IPS DF 6.9 (cell line): Measurements from ENCODE around the gene COL8A2.
A peak's percentile ranks its signal among the peaks of the same experiment; 100 is the strongest.

ENCODE experiments used
- DNase-seq: peaks from one replicate; pipeline ENCODE4 v3.0.0-alpha.2; 2013; ENCODE audit warnings: low read depth, low spot score
- H3K27ac ChIP-seq: one replicate; pipeline ENCODE4 v1.5.1; 2013; ENCODE audit warnings: low read length, control low read depth
- H3K27me3 ChIP-seq: 2 replicates; pipeline ENCODE4 v1.6.1; 2013; ENCODE audit warnings: mild to moderate bottlenecking, low read length; ENCODE audit not compliant: control insufficient read depth, insufficient read depth
- H3K36me3 ChIP-seq: 2 replicates; pipeline ENCODE4 v1.6.1; 2013; ENCODE audit warnings: low read length; ENCODE audit not compliant: control insufficient read depth, insufficient read depth
- H3K4me1 ChIP-seq: 2 replicates; pipeline ENCODE4 v1.6.1; 2013; ENCODE audit warnings: low read length; ENCODE audit not compliant: control insufficient read depth, insufficient read depth
- H3K4me3 ChIP-seq: 2 replicates; pipeline ENCODE4 v1.5.1; 2013; ENCODE audit warnings: mild to moderate bottlenecking, low read length
- H3K9me3 ChIP-seq: 2 replicates; pipeline ENCODE4 v1.6.1; 2013; ENCODE audit warnings: low read length, inconsistent platforms; ENCODE audit not compliant: control insufficient read depth, insufficient read depth
- WGBS: extraction: QIAGEN DNeasy Blood & Tissue Kit; methylation state at CpG from one replicate; pipeline ENCODE4 v1.1.7; 2013; ENCODE audit warnings: mixed read lengths, missing lambda C conversion rate; ENCODE audit not compliant: insufficient read length, insufficient coverage; 5-methylcytosine and 5-hydroxymethylcytosine counted together

The COL8A2 gene

GRCh38 chr1:36126005-36126716 is 1.1 kb upstream of the COL8A2 start:
- no peak overlapping the region for H3K4me3 ChIP-seq
- no peak for DNase-seq

DNA sequence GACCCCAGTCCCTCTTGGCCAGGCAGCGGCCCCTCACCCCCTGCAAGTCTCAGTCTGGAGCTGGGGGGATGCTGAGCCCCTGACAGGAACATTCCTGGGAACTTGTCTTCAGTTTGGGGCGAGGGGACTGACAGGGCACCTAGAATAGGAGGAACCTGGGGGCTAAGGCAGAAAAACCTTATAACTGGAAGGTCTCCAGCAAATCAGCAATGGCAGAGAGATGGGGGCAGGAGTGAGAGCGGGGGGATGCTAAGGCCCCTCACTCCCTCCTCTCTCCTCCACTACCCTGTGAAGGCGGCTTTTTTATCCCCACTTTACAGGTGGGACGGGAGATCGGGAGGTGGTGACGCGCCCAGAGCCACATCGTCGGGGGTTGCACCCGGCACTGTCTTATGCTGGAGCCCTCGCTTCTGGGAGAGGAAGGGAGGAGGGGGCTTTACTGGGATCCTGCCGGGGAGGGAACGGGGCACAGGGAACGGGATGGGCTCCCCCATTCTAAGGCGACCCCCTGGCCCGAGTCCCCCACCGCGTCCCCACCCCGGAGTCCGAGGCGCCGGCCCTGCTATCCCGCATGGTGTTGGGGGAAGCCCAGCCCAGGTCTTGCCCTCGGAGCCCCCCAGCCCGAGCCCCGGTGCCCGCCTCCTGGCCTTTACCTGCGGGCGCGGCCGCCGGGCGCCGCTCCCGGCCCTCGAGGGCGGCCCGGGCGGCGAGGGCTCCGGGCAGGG is 456 bp downstream of the COL8A2 start:
- Histone ChIP-seq H3K4me1 (no peaks in the 10 kb centered on the region), H3K9me3 (no peaks in the 10 kb centered on the region), H3K27ac (no peak overlapping the region), H3K36me3 (no peaks in the 10 kb centered on the region), H3K27me3 (peaks cover 17% of the 10 kb centered on the region), H3K4me3 (peak overlapping the region; percentile 45; the same call in 1 of the 2 replicates)
- DNase-seq, result no peak
- no CpG with 5 or more reads among the region's 42 CpGs for WGBS

More at GRCh38 chr1:36126005-36126716, 1.1 kb upstream of the COL8A2 start:
- no CpG with 5 or more reads among the region's 21 CpGs for WGBS
- Histone ChIP-seq H3K27ac (no peak overlapping the region), H3K36me3 (no peaks in the 10 kb centered on the region), H3K27me3 (peaks cover 17% of the 10 kb centered on the region), H3K9me3 (no peaks in the 10 kb centered on the region), H3K4me1 (no peaks in the 10 kb centered on the region)

GRCh38 chr1:36123356-36123755 is 1.7 kb downstream of the COL8A2 start:
- Histone ChIP-seq H3K36me3 (no peaks in the 10 kb centered on the region), H3K9me3 (no peaks in the 10 kb centered on the region), H3K27ac (no peak overlapping the region), H3K4me3 (no peak overlapping the region), H3K4me1 (no peaks in the 10 kb centered on the region), H3K27me3 (peaks cover 17% of the 10 kb centered on the region)
- WGBS, result no CpG with 5 or more reads among the region's 8 CpGs
- DNase-seq, result no peak

- H3K4me3 ChIP-seq, result no peak overlapping the region
- 100% methylated on average over 2 of the region's 12 CpGs for WGBS
- H3K9me3 ChIP-seq, result no peaks in the 10 kb centered on the region
- no peak for DNase-seq
- H3K4me1 ChIP-seq, result no peaks in the 10 kb centered on the region
- peaks cover 17% of the 10 kb centered on the region for H3K27me3 ChIP-seq
- no peak overlapping the region for H3K27ac ChIP-seq
- no peaks in the 10 kb centered on the region for H3K36me3 ChIP-seq
Observed at GRCh38 chr1:36122062-36123030, 2.7 kb downstream of the COL8A2 start.

GRCh38 chr1:36119456-36119855 is 5.6 kb downstream of the COL8A2 start:
- no CpG with 5 or more reads among the region's 9 CpGs for WGBS
- Histone ChIP-seq H3K27ac (no peak overlapping the region), H3K9me3 (no peaks in the 10 kb centered on the region), H3K36me3 (no peaks in the 10 kb centered on the region), H3K4me1 (no peaks in the 10 kb centered on the region; the same call in 1 of the 2 replicates), H3K27me3 (peaks cover 10% of the 10 kb centered on the region), H3K4me3 (no peak overlapping the region)
- no peak for DNase-seq

- no peaks in the 10 kb centered on the region for H3K9me3 ChIP-seq
- no peak overlapping the region for H3K4me3 ChIP-seq
- no peaks in the 10 kb centered on the region for H3K36me3 ChIP-seq
- no peak for DNase-seq
- H3K27ac ChIP-seq, result no peak overlapping the region
- peaks cover 3% of the 10 kb centered on the region; the same call in 1 of the 2 replicates for H3K27me3 ChIP-seq
- WGBS, result no CpG with 5 or more reads among the region's 10 CpGs
- no peaks in the 10 kb centered on the region; the same call in 1 of the 2 replicates for H3K4me1 ChIP-seq
Observed at GRCh38 chr1:36118447-36119204, 6.4 kb downstream of the COL8A2 start.

DNA sequence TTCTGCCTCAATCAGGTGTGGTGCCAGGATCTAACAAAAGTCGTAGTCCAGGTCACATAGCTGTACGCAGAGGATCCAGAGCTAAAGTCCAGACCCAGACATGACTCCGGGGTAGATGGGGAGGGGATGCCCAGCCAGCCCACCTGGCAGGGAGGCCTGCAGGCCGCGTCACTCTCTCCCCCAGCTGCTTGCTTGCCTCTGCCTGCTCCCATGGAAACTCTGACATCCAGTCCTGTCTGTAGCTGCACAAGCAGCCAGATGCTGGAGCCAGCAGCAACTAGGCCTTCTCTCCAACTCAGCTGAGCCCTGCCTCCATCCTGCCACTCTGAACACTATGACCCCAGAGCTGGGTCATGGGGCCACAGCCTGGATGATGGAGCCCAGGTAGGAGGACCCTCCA is 8.1 kb downstream of the COL8A2 start:
- H3K27me3 ChIP-seq, result no peaks in the 10 kb centered on the region
- H3K27ac ChIP-seq, result no peak overlapping the region
- no peak overlapping the region for H3K4me3 ChIP-seq
- H3K9me3 ChIP-seq, result no peaks in the 10 kb centered on the region
- DNase-seq, result no peak
- H3K36me3 ChIP-seq, result no peaks in the 10 kb centered on the region
- WGBS, result no CpG with 5 or more reads among the region's 5 CpGs
- H3K4me1 ChIP-seq, result no peaks in the 10 kb centered on the region; the same call in 1 of the 2 replicates

DNA sequence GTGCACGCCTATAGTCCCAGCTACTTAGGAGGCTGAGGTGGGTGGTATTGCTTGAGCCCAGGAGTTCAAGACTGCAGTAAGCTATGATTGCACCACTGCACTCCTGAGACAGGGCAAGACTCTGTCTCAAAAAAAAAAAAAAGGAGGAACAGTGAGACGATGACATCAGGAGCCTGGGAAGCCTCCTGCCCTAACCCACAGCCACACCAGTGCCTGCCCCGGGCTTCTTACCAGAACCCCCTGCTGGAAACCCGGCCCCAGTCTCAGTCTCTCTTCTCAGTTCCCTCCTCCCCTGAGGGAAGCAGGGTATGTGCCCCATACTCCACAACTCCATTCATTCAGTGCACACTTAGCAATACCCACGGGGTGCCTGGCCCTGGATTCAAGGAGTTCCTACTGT is 9.1 kb downstream of the COL8A2 start:
- Histone ChIP-seq H3K27ac (no peak overlapping the region), H3K9me3 (no peaks in the 10 kb centered on the region), H3K4me3 (no peak overlapping the region), H3K4me1 (no peaks in the 10 kb centered on the region; the same call in 1 of the 2 replicates), H3K36me3 (no peaks in the 10 kb centered on the region), H3K27me3 (no peaks in the 10 kb centered on the region)
- DNase-seq, result no peak
- WGBS, result no CpG with 5 or more reads among the region's 5 CpGs

DNA sequence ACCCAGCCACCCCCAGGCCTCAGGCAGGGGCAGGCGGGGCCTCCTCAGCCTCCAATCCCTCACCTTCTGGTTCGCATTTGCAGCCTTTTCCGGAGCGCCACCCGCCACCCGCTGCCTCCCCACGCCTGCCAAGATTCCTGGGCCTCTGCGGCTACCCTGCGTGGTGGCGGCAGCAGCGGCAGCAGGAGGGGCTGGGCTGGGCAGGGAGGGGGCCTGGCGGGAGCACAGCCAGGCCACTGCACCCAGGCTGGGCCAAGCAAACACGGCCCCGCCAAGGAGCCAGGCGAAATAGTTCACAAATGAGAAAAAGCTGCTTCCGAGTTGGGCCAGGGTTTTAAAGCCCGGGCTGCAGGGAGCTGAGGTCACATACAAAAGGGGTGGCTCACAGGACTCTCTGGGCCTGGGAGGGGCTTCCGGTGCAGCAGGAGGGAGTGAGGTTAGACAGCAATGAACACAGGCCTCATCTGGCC is 9.8 kb downstream of the COL8A2 start:
- H3K36me3 ChIP-seq, result no peaks in the 10 kb centered on the region
- H3K27ac ChIP-seq, result no peak overlapping the region
- DNase-seq, result no peak
- no CpG with 5 or more reads among the region's 18 CpGs for WGBS
- H3K9me3 ChIP-seq, result no peaks in the 10 kb centered on the region
- no peak overlapping the region for H3K4me3 ChIP-seq
- no peaks in the 10 kb centered on the region for H3K27me3 ChIP-seq
- H3K4me1 ChIP-seq, result no peaks in the 10 kb centered on the region; the same call in 1 of the 2 replicates
